A375 (cell line): ENCODE measurements around the gene ISLR. TPM values are rescaled to one million over a fixed set of nuclear protein-coding genes. Genes with fewer than 3 reads are reported as not detected.

Experiments used
- small RNA-seq: library from RNA; depleted of rRNA; stranded (forward); fragments of <200 nt; gene quantifications from one replicate; pipeline ENCODE3, GENCODE V24; 2014
- total RNA-seq: library from RNA; depleted of rRNA; stranded (reverse); fragments of >200 nt; shearing (Covaris generic); gene quantifications from 2 replicates; pipeline ENCODE4 v1.2.3, GENCODE V29; 2014; rRNA removed

ISLR gene, protein sequence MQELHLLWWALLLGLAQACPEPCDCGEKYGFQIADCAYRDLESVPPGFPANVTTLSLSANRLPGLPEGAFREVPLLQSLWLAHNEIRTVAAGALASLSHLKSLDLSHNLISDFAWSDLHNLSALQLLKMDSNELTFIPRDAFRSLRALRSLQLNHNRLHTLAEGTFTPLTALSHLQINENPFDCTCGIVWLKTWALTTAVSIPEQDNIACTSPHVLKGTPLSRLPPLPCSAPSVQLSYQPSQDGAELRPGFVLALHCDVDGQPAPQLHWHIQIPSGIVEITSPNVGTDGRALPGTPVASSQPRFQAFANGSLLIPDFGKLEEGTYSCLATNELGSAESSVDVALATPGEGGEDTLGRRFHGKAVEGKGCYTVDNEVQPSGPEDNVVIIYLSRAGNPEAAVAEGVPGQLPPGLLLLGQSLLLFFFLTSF
- total RNA-seq: 0.08 TPM in 1 of 2 replicates, not detected in the other

DNA sequence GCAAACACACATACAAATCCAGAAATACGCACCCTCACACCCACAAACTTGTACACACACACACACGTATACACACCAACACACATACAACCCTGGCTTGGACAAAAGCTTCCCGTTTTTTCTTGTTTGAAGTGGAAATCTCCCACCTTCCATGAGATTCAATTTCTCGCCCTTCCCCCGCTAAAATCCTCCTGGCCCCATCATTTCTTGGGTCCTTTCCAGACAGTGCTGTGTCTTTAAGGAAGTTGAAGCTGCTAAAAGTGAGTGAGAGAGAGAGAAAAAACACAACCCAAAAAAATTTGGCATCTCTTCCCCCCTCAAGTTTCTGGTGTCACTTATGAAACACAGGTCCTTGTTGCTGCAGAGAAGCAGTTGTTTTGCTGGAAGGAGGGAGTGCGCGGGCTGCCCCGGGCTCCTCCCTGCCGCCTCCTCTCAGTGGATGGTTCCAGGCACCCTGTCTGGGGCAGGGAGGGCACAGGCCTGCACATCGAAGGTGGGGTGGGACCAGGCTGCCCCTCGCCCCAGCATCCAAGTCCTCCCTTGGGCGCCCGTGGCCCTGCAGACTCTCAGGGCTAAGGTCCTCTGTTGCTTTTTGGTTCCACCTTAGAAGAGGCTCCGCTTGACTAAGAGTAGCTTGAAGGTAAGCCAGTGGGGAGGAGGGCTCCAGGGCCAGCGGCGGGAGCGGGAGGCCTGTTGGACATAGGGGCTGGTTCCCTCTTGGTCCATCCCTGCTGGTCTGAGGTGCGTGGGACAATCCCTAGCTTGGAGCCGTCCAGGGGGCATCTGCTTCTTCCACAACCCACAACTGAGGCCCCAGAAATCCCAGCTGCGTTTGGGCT is at the start of gene ISLR:
Gene ISLR (plus strand): TSS at position 331 of the 839 bp plus-strand sequence. CDS start 1,149 bp downstream, outside the sequence.

DNA sequence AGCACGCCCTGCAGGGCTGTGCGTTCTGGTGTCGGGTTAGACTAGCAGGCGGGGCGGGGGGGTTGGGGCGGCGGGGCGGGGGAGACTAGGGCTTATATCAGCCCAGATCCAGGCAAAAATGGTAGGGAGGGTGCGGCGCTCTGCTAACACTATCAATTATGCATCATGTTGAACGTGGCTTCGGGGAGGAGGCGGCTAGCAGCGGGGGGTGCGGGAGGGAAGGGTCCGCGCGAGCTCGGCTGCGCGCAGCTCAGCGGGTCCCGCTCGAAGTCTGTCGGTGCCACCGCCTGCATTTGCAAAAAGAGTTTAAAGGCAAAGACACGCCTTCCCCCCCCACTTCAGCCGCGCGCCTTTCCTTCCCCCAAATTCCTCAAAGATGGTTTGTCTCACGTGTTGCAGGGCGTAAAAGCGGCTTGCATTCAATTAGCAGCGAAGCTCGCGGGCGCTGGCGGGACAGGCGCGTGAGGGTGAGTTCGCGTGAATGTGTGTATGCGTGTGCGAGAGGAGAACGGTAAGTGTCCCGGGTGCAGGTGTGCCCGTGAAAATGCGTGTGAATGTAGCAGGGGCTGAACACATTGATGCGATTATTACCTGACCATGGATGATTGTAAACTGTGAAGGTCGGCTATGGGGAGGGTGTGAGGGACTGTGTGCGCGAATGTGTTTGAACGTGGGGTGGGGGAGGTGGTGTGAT is 43.2 kb upstream of the ISLR start, which contains the start of gene ISLR2:
Gene ISLR2 (plus strand): TSS at position 432 of the 694 bp plus-strand sequence. CDS start 2,169 bp downstream, outside the sequence.

DNA sequence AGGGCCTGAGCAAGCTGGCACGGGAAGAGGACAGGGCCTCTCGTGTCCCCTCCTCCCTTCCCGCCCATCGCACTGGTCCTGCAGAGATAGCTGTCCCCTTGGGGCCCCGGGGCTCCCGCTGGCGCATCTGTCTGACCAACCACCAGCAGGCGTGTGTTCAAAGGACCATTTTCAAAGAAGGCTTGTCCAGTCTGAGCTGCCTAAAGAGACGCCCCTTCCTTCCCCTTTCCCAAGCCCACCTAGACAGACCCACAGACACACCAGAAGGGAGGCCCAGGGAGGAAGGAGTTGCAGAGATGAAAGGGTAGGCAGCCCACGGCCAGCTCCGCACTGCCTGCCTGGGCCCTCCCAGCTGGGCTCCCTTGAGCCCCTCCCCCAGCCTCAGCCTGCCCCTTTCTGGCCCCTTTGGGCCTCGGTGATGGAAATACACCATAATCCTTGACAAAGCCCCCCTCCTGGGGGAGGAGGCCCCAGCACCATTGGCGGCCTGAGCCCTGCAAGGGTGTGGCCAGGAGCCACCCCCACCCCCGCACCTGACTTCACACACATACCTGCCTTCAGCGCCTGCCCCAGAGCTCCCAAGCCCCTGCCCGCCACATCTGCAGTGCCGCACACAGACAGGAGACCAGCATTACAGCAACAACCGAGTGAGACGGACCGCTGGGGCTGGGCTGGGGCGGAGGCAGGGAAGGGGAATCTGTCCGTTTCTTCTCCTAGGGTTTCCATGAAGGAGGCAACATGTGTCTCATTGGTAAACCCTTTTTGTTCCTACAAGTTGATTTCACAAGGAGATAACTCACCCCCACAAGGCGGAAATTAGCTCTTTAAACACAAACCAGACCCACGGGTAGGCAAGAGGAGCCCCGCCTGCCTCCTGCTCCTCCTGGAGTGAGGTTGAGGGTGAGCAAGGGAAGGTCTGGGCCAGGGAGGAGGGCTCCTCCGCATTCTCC is 29.2 kb downstream of the ISLR start, which contains the start of gene STRA6:
Gene STRA6 (minus strand): TSS at position 336 of the 950 bp plus-strand sequence. CDS start 520 bp downstream, outside the sequence.

Small RNAs within 50 kb of the gene (small RNA-seq; reads per million reads assigned to genes)
- gene RF00017: not detected

Other genes starting within 250 kb of the ISLR start
- gene LOXL1, start 247.2 kb upstream of the ISLR start, total RNA-seq: 0.21 and 1.1 TPM in 2 replicates
- gene STOML1, start 181.4 kb upstream of the ISLR start, total RNA-seq: 13.1 and 13.3 TPM in 2 replicates
- gene PML, start 179.0 kb upstream of the ISLR start, total RNA-seq: 26.3 and 27.0 TPM in 2 replicates
- gene GOLGA6A, start 91.2 kb upstream of the ISLR start, total RNA-seq: 2.4 TPM in 1 of 2 replicates, not detected in the other
- 2.8 TPM in 1 of 2 replicates, not detected in the other for gene ISLR2, start 43.1 kb upstream of the ISLR start, total RNA-seq
- 44.3 and 45.8 TPM in 2 replicates for gene STRA6, start 29.1 kb downstream of the ISLR start, total RNA-seq
- 1.5 and 3.7 TPM in 2 replicates for gene CCDC33, start 62.6 kb downstream of the ISLR start, total RNA-seq
- 0.77 and 2.0 TPM in 2 replicates for gene CYP11A1, start 193.9 kb downstream of the ISLR start, total RNA-seq